GM23248 (cell line): ENCODE measurements around the gene STRIP1. TPM values are rescaled to one million over a fixed set of nuclear protein-coding genes. Genes with fewer than 3 reads are reported as not detected.

Experiments used
- DNase-seq: peaks from one replicate; pipeline ENCODE4 v3.0.0-alpha.2; 2015
- H2AFZ ChIP-seq: fragments of 200-600 bp; sonication (generic); 2 replicates; pipeline ENCODE4 v1.6.1; 2016; ENCODE audit warnings: antibody characterized with exemption
- H3F3A ChIP-seq: fragments of 200-600 bp; sonication (generic); 2 replicates; pipeline ENCODE4 v1.6.1; 2016; ENCODE audit warnings: mild to moderate bottlenecking, antibody characterized with exemption, mixed run types; ENCODE audit not compliant: insufficient read depth
- H3K27ac ChIP-seq: fragments of 200-600 bp; sonication (generic); 2 replicates; pipeline ENCODE4 v1.5.1; 2016; ENCODE audit warnings: mild to moderate bottlenecking
- H3K27me3 ChIP-seq: fragments of 200-600 bp; sonication (generic); replicated peaks from 2 replicates; pipeline ENCODE4 v1.6.1; 2016; ENCODE audit warnings: mild to moderate bottlenecking; ENCODE audit not compliant: insufficient read depth
- H3K36me3 ChIP-seq: fragments of 200-600 bp; sonication (generic); 2 replicates; pipeline ENCODE4 v1.6.1; 2016; ENCODE audit warnings: low read depth, mild to moderate bottlenecking
- H3K4me1 ChIP-seq: fragments of 200-600 bp; sonication (generic); 2 replicates; pipeline ENCODE4 v1.6.1; 2016; ENCODE audit warnings: mild to moderate bottlenecking; ENCODE audit not compliant: insufficient read depth
- H3K4me2 ChIP-seq: fragments of 200-600 bp; sonication (generic); one replicate; pipeline ENCODE4 v1.6.1; 2016; ENCODE audit warnings: mild to moderate bottlenecking; ENCODE audit not compliant: unreplicated experiment
- H3K4me3 ChIP-seq: fragments of 200-600 bp; sonication (generic); 2 replicates; pipeline ENCODE4 v1.5.1; 2016; ENCODE audit warnings: mild to moderate bottlenecking
- H3K79me2 ChIP-seq: fragments of 200-600 bp; sonication (generic); 2 replicates; pipeline ENCODE4 v1.6.1; 2016; ENCODE audit warnings: mild to moderate bottlenecking; ENCODE audit not compliant: insufficient read depth
- H3K9ac ChIP-seq: fragments of 200-600 bp; sonication (generic); 2 replicates; pipeline ENCODE4 v1.6.1; 2016; ENCODE audit warnings: mild to moderate bottlenecking
- H3K9me2 ChIP-seq: fragments of 200-600 bp; sonication (generic); 2 replicates; pipeline ENCODE4 v1.6.1; 2016; ENCODE audit warnings: mixed run types, mild to moderate bottlenecking, moderate library complexity; ENCODE audit not compliant: insufficient read depth
- H3K9me3 ChIP-seq: fragments of 200-600 bp; sonication (generic); one replicate; pipeline ENCODE4 v1.6.1; 2017; ENCODE audit warnings: low read depth
- H4K20me1 ChIP-seq: fragments of 200-600 bp; sonication (generic); 2 replicates; pipeline ENCODE4 v1.6.0; 2016; ENCODE audit not compliant: insufficient read depth
- EZH2 ChIP-seq: fragments of 200-600 bp; sonication (generic); IDR thresholded peaks from 2 replicates; pipeline ENCODE4 v1.6.1; 2018; ENCODE audit warnings: antibody characterized with exemption, mild to moderate bottlenecking; ENCODE audit not compliant: insufficient read depth, poor library complexity, severe bottlenecking
- EZH2phosphoT487 ChIP-seq: fragments of 200-600 bp; sonication (generic); IDR thresholded peaks from 2 replicates; pipeline ENCODE4 v1.6.1; 2018; ENCODE audit warnings: antibody characterized with exemption, moderate library complexity, mild to moderate bottlenecking, low read depth; ENCODE audit not compliant: insufficient read depth
- WGBS, 2 experiments: methylation state at CpG; one replicate each; pipeline ENCODE4 v1.1.6; 2015 to 2017; ENCODE audit warnings: low lambda C conversion rate in 2 of 2, low coverage in 1 of 2; ENCODE audit errors: missing lambda C conversion rate in 2 of 2; 5-methylcytosine and 5-hydroxymethylcytosine counted together
- in situ Hi-C: fragments of 300-500 bp; cut with MboI; formaldehyde crosslinking; loops from 2 replicates; pipeline ENCODE4 v1.15.0; 2020
- polyA plus RNA-seq: library from polyadenylated mRNA; unstranded; fragments of >200 nt; fragmentation: Nextera tagmentation; extraction: Ambion mirVana; gene quantifications from 2 replicates; pipeline ENCODE4 v1.2.1, GENCODE V29; 2016
- total RNA-seq: library from RNA; depleted of rRNA; stranded (reverse); fragments of >200 nt; shearing (Covaris generic); gene quantifications from 2 replicates; pipeline ENCODE4 v1.2.3, GENCODE V29; 2014

STRIP1 gene
- total and polyA plus RNA-seq, 2 experiments from 2014 or later = 24.4 to 49.9 TPM

DNA sequence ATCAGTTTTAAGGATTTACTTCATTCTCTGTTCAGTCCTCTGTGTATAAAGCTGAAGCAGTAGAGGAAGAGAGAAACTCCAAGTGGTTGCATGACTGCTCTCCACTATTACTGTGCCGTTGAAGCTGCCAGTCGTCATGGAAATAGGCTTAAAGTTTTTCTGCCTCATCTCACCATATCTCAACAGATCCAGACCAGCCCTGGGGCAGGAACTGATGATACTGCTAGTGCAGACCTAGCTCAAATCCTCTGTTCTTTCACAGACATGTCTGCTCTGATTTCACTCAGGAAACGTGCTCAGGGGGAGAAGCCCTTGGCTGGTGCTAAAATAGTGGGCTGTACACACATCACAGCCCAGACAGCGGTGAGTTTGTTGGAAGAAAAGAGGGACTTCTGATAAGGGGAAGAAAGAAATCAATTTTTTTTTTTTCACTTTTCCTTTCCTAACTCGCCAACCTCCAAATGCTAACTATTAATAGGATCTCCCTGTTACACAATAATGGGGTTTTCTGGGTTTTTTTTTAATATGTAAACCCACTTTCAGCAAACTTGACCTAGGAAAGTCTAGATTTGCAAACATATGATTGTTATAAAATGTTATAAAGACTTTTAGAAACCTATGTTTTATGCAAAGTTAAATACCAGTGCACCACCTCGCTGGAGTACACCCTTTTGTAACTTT, 22.2 kb upstream of the STRIP1 start:
- no peaks in the 10 kb centered on the region for H4K20me1 ChIP-seq
- no peaks in the 10 kb centered on the region for H3K27me3 ChIP-seq
- no peaks in the 10 kb centered on the region for H3K9me2 ChIP-seq
- no peak overlapping the region for H3K9ac ChIP-seq
- no peak overlapping the region for H3K4me2 ChIP-seq
- H3K4me3 ChIP-seq = no peak overlapping the region
- no peaks in the 10 kb centered on the region for H3K9me3 ChIP-seq
- H3K79me2 ChIP-seq = peaks cover 50% of the 10 kb centered on the region
- 88 to 90% methylated on average over 6 of the region's 6 CpGs for WGBS, 2 experiments
- H3K27ac ChIP-seq = no peak overlapping the region
- TF ChIP-seq EZH2phosphoT487 (no peak), EZH2 (no peak)
- peaks cover 77% of the 10 kb centered on the region for H3K36me3 ChIP-seq
- H2AFZ ChIP-seq = no peak overlapping the region
- peaks cover 11% of the 10 kb centered on the region; the same call in 1 of the 2 replicates for H3F3A ChIP-seq
- no peak for DNase-seq
- in situ Hi-C loops = no loop called here
- no peaks in the 10 kb centered on the region for H3K4me1 ChIP-seq

DNA sequence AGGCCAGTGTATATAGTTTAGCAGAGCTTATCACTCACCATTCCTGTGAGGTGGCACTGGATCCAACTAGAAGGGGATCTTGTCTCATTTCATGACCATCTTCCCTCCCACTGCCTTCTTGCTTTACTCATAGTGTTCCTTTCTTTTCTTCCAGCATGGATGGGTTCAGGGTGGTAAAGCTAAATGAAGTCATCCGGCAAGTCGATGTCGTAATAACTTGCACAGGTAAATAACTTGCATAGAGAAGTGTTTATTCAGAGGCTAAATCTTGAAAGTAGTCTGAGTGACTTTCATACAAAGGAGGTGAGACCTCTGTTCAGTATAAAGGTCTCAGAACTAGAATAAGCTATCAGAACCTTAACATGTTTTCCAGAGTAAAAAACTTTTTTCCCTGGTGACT, 16.6 kb upstream of the STRIP1 start:
- 95% methylated on average over 3 of the region's 3 CpGs for WGBS, 2 experiments
- no peak overlapping the region for H3K4me3 ChIP-seq
- H3K27me3 ChIP-seq = no peaks in the 10 kb centered on the region
- H3F3A ChIP-seq = peaks cover 13% of the 10 kb centered on the region; the same call in 1 of the 2 replicates
- in situ Hi-C loops = no loop called here
- no peaks in the 10 kb centered on the region for H3K9me3 ChIP-seq
- H3K9ac ChIP-seq = no peak overlapping the region
- no peaks in the 10 kb centered on the region for H3K4me1 ChIP-seq
- TF ChIP-seq EZH2 (no peak), EZH2phosphoT487 (no peak)
- H3K79me2 ChIP-seq = 0 out of 2 replicates have a peak, but pooled peaks cover 2% of the 10 kb centered on the region
- no peak for DNase-seq
- H3K27ac ChIP-seq = no peak overlapping the region
- H3K36me3 ChIP-seq = peaks cover 96% of the 10 kb centered on the region
- H3K4me2 ChIP-seq = no peak overlapping the region
- no peaks in the 10 kb centered on the region for H3K9me2 ChIP-seq
- H2AFZ ChIP-seq = no peak overlapping the region
- H4K20me1 ChIP-seq = no peaks in the 10 kb centered on the region

DNA sequence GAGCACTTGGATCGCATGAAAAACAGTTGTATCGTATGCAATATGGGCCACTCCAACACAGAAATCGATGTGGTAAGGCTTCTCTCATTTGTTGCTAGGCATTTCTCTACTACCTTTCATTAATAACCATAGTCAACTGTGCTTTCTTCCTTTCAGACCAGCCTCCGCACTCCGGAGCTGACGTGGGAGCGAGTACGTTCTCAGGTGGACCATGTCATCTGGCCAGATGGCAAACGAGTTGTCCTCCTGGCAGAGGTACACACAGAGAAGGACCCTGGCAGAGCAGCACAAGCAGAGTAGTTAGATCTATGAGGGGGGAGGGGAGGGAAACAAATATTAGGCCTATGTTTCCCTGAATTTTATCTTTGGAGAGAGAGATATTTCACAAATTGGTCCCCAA, 16.0 kb upstream of the STRIP1 start:
- Histone ChIP-seq H3K79me2 (no peaks in the 10 kb centered on the region), H3K9ac (no peak overlapping the region), H3K36me3 (peaks cover 97% of the 10 kb centered on the region), H3K9me3 (no peaks in the 10 kb centered on the region), H3K4me1 (no peaks in the 10 kb centered on the region), H4K20me1 (no peaks in the 10 kb centered on the region), H3K27ac (no peak overlapping the region), H3K9me2 (no peaks in the 10 kb centered on the region), H3K27me3 (no peaks in the 10 kb centered on the region), H2AFZ (no peak overlapping the region), H3K4me2 (no peak overlapping the region), H3F3A (peaks cover 18% of the 10 kb centered on the region; the same call in 1 of the 2 replicates), H3K4me3 (no peak overlapping the region)
- in situ Hi-C loops = no loop called here
- 93 to 94% methylated on average over 9 of the region's 9 CpGs for WGBS, 2 experiments
- no peak for TF ChIP-seq EZH2phosphoT487
- TF ChIP-seq EZH2 = no peak
- DNase-seq = no peak

DNA sequence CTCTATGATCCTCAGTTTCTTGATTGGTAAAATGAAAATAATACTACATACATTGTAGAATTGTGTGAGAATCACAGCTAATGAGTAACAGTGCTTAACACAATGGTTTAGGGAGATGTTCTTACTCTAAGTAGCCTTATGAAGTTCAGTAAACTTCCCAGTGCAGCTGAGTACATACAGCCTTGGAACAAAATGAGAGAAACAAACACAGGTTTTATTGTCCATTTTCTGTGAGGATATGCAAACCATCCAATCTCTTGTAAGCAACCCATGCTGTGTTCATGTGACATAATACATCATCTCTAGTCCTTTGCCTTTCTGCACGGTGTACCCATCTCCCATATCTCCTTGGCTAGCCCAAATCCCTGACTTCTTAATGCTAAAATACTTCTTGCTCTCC, 14.7 kb upstream of the STRIP1 start:
- Histone ChIP-seq H3K9me3 (no peaks in the 10 kb centered on the region), H3K27me3 (no peaks in the 10 kb centered on the region), H3K79me2 (no peaks in the 10 kb centered on the region), H3K27ac (no peak overlapping the region), H3K9ac (no peak overlapping the region), H3K9me2 (no peaks in the 10 kb centered on the region), H3K4me2 (no peak overlapping the region), H2AFZ (no peak overlapping the region), H3K36me3 (peaks cover 99% of the 10 kb centered on the region), H3K4me1 (no peaks in the 10 kb centered on the region), H3K4me3 (no peak overlapping the region), H3F3A (peaks cover 23% of the 10 kb centered on the region), H4K20me1 (no peaks in the 10 kb centered on the region)
- DNase-seq = no peak
- 95 to 100% methylated on average over 1 of the region's 1 CpG for WGBS, 2 experiments
- in situ Hi-C loops = no loop called here
- TF ChIP-seq EZH2 (no peak), EZH2phosphoT487 (no peak)

DNA sequence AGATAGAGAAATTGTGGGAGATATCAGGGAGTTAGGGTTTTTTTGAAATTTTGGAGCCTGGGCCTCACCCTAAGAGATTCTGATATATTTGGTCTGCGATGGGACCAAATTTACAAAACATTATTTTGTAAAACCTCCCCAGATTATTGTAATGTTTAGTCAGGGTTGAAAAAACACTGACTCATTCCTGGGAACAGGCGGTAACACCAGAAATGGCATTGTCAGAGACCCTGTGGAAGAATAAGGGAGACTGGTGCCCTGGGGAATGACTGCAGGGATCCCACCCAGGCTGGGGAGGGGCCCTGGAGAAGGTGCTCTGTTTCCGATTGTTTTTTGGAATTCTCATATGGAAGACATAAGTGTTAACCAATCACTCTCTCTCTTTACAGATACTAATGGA, 13.1 kb upstream of the STRIP1 start:
- no peak overlapping the region for H3K4me2 ChIP-seq
- TF ChIP-seq EZH2 (no peak), EZH2phosphoT487 (no peak)
- H3K4me1 ChIP-seq = no peaks in the 10 kb centered on the region
- peaks cover 24% of the 10 kb centered on the region for H3F3A ChIP-seq
- in situ Hi-C loops = no loop called here
- no peaks in the 10 kb centered on the region for H3K9me2 ChIP-seq
- H3K36me3 ChIP-seq = peaks cover 88% of the 10 kb centered on the region
- H4K20me1 ChIP-seq = no peaks in the 10 kb centered on the region
- no peaks in the 10 kb centered on the region for H3K9me3 ChIP-seq
- H3K27me3 ChIP-seq = no peaks in the 10 kb centered on the region
- 84 to 86% methylated on average over 3 of the region's 3 CpGs for WGBS, 2 experiments
- H3K9ac ChIP-seq = no peak overlapping the region
- H3K79me2 ChIP-seq = no peaks in the 10 kb centered on the region
- no peak overlapping the region for H3K4me3 ChIP-seq
- DNase-seq = no peak
- H3K27ac ChIP-seq = no peak overlapping the region
- no peak overlapping the region for H2AFZ ChIP-seq
